ENCODE measurements around the gene GRM8.
"Not testable (repeated sequence)": the region's sequence is repeated elsewhere in the genome, so short reads cannot be mapped to it uniquely, and the experiment has no call there.

GRM8 gene

DNA sequence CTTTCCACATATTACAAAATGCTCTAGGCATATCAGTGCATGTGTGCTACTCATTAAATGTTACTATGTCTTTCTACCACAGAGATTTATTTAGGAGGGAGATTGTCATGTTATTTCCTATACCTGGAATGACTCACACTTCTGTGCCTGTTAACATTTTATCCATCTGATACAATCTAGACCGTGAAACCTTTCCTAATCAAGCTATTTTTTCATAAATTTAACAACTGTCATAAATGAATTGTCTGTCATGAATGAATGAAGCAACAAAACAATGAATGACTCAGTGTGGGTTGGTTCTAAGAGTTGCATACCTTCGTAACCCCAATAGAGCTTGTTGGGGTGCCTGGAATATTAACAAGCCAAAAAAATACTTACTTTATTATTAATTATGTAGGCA lies 554.3 kb downstream of the GRM8 start:
- no peak overlapping the region for H3K4me3 ChIP-seq
- no peak overlapping the region for H3K27ac ChIP-seq

GRCh38 chr7:126696256-126697038 lies 556.3 kb downstream of the GRM8 start:
- no peak overlapping the region for H3K27ac ChIP-seq
- H3K4me3 ChIP-seq: no peak overlapping the region

GRCh38 chr7:126690848-126691751 lies 561.6 kb downstream of the GRM8 start:
- Histone ChIP-seq H3K27ac (no peak overlapping the region), H3K4me3 (no peak overlapping the region)

DNA sequence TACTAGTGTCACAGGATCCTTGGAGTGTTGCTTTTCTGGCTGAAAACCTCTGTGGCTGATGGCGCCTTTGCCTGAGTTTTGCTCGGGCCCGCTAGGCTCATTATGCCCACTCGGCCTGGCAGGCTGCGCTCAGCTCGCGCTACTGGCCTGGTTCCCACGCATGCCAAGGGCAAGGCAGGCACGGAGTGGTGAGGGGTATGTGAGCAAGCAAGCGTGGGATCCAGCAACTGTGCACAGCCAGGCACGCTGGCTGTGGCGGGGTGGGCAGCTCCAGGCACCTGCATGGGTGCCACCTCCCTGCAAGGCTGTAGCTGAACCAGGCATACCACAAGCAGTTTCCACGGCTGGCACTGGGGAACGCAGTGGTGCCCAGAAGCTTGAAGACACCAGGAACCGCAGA lies 562.6 kb downstream of the GRM8 start:
- H3K27ac ChIP-seq: no peak overlapping the region

DNA sequence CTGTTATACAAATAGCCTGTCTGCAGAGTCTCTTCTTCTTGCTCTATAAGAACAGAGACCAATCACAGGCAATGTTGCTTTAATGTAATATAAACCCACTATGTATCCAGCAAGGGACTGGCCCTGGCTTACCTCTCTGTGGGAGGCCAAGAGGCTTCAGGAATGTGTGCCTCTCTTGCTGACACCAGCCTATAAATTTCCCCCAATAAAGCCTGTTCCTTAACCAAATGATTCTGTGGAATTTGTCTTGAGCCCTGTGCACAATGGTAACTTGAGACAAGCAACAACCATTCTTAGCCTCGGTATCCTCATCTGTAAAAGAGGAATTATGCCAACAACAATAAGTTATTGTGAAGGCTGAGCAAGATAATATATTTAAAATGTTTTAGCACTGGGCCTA lies 563.7 kb downstream of the GRM8 start:
- no peak overlapping the region for H3K27ac ChIP-seq
- H3K4me3 ChIP-seq: no peak overlapping the region

More for the DNA sequence above, 562.6 kb downstream of the GRM8 start:
- H3K4me3 ChIP-seq: no peak overlapping the region

- no peak overlapping the region for H3K27ac ChIP-seq
- no peak overlapping the region for H3K4me3 ChIP-seq
Observed at GRCh38 chr7:126686474-126686873, 566.3 kb downstream of the GRM8 start.

GRCh38 chr7:126685596-126685995 lies 567.1 kb downstream of the GRM8 start:
- H3K4me3 ChIP-seq: no peak overlapping the region

GRCh38 chr7:126685018-126685573 lies 567.6 kb downstream of the GRM8 start:
- H3K27ac ChIP-seq: no peak overlapping the region

More at GRCh38 chr7:126685596-126685995, 567.1 kb downstream of the GRM8 start:
- H3K27ac ChIP-seq: no peak overlapping the region

GRCh38 chr7:126682176-126682575 lies 570.6 kb downstream of the GRM8 start:
- no peak overlapping the region for H3K27ac ChIP-seq
- no peak overlapping the region for H3K4me3 ChIP-seq

More at GRCh38 chr7:126685018-126685573, 567.6 kb downstream of the GRM8 start:
- H3K4me3 ChIP-seq: no peak overlapping the region

DNA sequence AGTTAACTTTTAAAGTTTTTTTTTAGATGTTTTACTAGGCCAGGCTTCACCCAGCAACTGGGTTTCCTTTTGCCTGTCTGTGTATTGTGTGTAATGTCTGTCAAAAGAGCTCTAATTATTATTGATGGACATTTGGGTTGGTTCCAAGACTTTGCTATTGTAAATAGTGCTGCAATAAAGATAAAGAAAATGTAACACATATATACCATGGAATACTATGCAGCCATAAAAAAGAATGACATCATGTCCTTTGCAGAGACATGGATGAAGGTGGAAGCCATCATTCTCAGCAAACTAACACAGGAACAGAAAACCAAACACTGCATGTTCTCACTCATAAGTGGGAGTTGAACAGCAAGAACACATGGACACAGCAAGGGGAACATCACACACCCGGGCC lies 584.0 kb downstream of the GRM8 start:
- H3K4me3 ChIP-seq, H3K27ac ChIP-seq: not testable (repeated sequence)

DNA sequence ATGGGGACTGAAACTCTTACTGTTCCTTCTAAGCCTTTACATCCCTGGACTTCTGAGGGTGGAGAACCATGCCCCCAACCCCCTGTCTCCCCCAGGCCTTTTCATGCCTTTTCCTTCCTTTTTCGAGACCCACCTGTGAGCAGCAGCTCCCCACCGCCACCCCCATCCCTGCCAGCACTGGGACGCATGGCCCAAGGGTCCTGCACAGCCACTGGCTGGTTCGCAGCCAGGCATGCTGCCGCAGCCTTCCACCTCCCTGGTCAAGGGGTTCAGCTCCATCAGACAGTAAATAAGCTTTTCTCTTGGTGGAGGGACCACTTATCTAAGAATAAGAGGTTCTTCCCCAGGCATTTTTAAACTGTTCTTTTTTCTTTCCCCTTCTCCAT lies 584.4 kb downstream of the GRM8 start:
- Histone ChIP-seq H3K27ac (no peak overlapping the region), H3K4me3 (no peak overlapping the region)

- Histone ChIP-seq H3K4me3 (no peak overlapping the region), H3K27ac (no peak overlapping the region)
Observed at GRCh38 chr7:126667742-126668366, 584.9 kb downstream of the GRM8 start.

DNA sequence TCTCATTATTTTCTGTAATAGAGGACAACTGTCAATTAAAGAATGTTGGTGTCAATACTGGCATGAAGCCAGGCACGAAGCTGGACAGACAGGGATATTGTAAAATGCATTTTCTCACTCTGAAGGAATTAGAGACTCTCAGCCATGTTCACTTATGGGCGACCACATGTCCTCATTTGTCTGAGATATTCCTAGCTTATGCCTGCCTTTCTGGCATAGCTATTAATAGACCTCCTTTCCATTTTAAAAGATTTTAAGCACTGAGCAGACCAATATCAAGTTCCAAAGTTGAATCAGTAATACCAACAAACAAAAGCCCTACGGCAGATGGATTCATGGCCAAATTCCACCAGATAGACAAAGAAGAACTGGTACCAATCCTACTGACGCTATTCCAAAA lies 589.9 kb downstream of the GRM8 start:
- no peak overlapping the region for H3K4me3 ChIP-seq
- no peak overlapping the region for H3K27ac ChIP-seq

DNA sequence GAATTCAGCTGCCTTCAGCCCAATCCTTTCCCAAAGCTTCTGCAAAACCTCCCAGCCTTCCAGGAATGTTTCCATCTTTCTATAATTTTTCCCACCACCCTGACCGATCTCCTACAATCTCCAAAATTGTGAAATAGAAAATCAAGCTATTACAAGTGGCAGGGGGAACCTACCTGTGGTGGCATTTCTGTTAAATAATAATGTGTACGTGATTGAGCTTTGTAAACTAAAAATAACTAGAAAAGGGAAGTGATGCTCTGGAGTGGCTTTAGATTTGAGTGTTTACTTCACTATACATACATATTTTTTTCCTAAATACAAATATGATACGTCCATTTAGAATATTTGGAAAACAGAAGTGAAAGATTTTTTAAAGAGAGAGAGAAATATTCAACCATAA lies 593.6 kb downstream of the GRM8 start:
- H3K27ac ChIP-seq: no peak overlapping the region

DNA sequence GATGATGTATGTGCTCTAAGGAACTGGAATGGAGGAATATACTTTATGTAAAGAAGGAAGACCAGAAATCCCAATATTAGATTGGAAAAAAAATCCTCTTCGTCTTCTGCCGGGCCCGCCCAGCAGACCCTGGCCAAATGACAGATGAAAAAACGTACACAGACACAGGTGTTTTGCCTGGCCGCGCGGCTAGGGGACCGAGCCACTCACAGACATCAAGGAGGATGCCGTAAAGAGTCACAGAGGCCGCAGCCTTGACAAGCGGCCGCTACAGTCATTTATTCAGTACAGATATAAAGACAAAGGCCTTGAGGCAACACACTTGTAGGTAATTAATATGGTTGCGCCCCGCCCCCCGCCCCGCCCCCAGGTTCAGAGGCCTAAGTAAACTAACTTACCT lies 594.1 kb downstream of the GRM8 start:
- Histone ChIP-seq H3K27ac (no peak overlapping the region), H3K4me3 (no peak overlapping the region)

More for the DNA sequence above, 593.6 kb downstream of the GRM8 start:
- no peak overlapping the region for H3K4me3 ChIP-seq

DNA sequence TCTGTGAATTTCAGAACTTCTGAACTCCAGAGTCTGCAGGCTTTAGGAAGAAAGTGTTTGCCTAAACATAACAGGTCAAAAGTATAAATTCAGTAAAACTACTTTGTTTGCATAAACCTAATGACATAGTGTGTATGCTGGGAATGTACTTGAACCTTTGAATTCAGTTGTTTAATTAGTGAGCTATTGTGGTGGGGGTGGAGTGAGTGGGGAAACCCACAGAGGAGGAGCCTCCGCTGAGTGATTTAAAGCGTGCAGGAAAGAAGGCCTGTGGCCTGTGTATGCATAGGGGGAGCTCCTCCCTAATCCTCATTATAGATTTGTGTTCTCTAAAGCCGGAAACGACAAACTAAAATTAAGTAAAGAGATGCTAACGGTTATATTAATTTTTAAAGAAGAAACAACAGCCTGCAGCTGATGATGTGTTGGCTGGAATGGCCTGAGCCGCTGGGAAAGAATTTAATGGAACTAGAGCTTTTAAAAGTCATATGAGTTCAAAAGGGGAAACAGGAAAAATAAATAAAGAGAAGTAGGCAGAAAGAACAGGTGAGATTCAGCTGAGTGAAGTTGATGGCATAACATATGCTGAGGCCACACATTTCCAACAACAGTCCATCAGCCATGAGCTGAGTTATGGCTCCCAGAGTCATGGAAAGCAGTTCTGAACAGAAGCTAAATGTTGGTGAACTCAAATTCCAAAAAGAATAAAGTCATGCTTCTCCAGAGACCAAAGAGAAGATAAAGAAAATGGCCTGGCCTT lies 595.0 kb downstream of the GRM8 start:
- no peak overlapping the region for H3K27ac ChIP-seq
- H3K4me3 ChIP-seq: no peak overlapping the region

DNA sequence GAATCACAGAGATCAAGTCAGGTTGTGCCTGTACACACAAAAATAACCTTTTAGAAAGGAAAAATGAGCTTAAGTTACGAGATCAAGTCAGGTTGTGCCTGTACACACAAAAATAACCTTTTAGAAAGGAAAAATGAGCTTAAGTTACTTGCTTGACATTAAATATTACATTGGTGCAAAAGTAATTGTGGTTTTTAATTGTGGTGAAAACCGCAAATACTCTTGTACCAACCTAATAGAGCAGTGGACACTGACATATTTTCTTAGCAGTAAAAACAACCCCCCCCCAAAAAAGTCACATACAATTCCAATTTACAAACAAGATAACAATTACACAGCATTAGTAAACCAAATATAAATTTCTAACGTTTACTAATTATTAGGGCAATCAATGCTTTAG lies 595.6 kb downstream of the GRM8 start:
- no peak overlapping the region for H3K4me3 ChIP-seq
- H3K27ac ChIP-seq: no peak overlapping the region

DNA sequence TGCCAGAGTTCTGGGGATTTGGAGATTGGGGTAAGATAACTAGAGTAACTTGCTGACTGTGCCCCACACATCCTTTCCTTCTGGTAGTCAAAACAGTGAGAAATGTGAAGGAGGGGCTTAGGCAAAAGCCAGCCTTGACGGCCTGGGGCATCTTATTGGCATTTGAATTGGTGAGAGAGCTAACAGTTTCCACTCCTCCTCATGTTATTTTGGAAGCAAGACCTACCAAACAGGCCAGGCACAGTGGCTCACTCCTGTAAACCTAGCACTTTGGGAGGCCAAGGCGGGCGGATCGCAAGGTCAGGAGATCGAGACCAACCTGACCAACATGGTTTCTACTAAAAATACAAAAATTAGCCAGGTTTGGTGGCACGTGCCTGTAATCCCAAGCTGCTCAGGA lies 596.6 kb downstream of the GRM8 start:
- Histone ChIP-seq H3K4me3 (no peak overlapping the region), H3K27ac (no peak overlapping the region)

GRCh38 chr7:126637538-126637937 lies 615.2 kb downstream of the GRM8 start:
- Histone ChIP-seq H3K27ac (no peak overlapping the region), H3K4me3 (no peak overlapping the region)
